Neural cell (in vitro differentiated cells): ENCODE data around the gene FAM151B. TPM values are rescaled to one million over a fixed set of nuclear protein-coding genes. Genes with fewer than 3 reads are reported as not detected.
"Not testable (repeated sequence)": the region's sequence is repeated elsewhere in the genome, so short reads cannot be mapped to it uniquely, and the experiment has no call there.

ENCODE experiments used
- H2AFZ ChIP-seq: fragments of 200-600, 300-800 bp; sonication (generic), shearing (Covaris generic); 2 replicates; pipeline ENCODE4 v1.6.0; 2014; ENCODE audit warnings: low read depth, mild to moderate bottlenecking, antibody characterized with exemption, low read length, moderate library complexity
- H3F3A ChIP-seq: fragments of 200-600 bp; shearing (Covaris generic); 2 replicates; pipeline ENCODE4 v1.6.1; 2016; ENCODE audit warnings: mild to moderate bottlenecking, moderate library complexity, mixed read lengths, antibody characterized with exemption, low read length; ENCODE audit not compliant: insufficient read depth, poor library complexity, severe bottlenecking
- H3K27ac ChIP-seq: fragments of 200-600, 300-800 bp; sonication (generic), shearing (Covaris generic); 2 replicates; pipeline ENCODE4 v1.5.1; 2014; ENCODE audit warnings: mild to moderate bottlenecking, low read length, moderate library complexity
- H3K27me3 ChIP-seq: fragments of 300-800, 200-600 bp; sonication (generic), shearing (Covaris generic); 2 replicates; pipeline ENCODE4 v1.6.0; 2014; ENCODE audit warnings: mild to moderate bottlenecking, low read depth, low read length, moderate library complexity; ENCODE audit not compliant: insufficient read depth
- H3K36me3 ChIP-seq: fragments of 300-800, 200-600 bp; sonication (generic), shearing (Covaris generic); 2 replicates; pipeline ENCODE4 v1.5.1; 2014; ENCODE audit warnings: mild to moderate bottlenecking, antibody characterized with exemption, low read length, moderate library complexity; ENCODE audit not compliant: insufficient read depth
- H3K4me2 ChIP-seq: fragments of 300-800, 200-600 bp; sonication (generic), shearing (Covaris generic); 2 replicates; pipeline ENCODE4 v1.6.0; 2014; ENCODE audit warnings: mild to moderate bottlenecking, low read length
- H3K4me3 ChIP-seq: fragments of 300-800, 200-600 bp; sonication (generic), shearing (Covaris generic); 2 replicates; pipeline ENCODE4 v1.5.1; 2014; ENCODE audit warnings: mild to moderate bottlenecking, low read length, moderate library complexity
- H3K79me2 ChIP-seq: fragments of 200-600 bp; shearing (Covaris generic); replicated peaks from 2 replicates; pipeline ENCODE4 v1.6.0; 2014; ENCODE audit warnings: mild to moderate bottlenecking, low read length, moderate library complexity; ENCODE audit not compliant: insufficient read depth
- H3K9ac ChIP-seq: fragments of 300-800, 200-600 bp; sonication (generic), shearing (Covaris generic); 2 replicates; pipeline ENCODE4 v1.6.1; 2016; ENCODE audit warnings: mild to moderate bottlenecking, low read length, mixed read lengths
- H3K9me2 ChIP-seq: fragments of 200-600 bp; shearing (Covaris generic); 2 replicates; pipeline ENCODE4 v1.6.1; 2016; ENCODE audit warnings: mild to moderate bottlenecking, low read length, mixed read lengths; ENCODE audit not compliant: insufficient read depth
- H3K9me3 ChIP-seq: fragments of 200-600, 300-800 bp; sonication (generic), shearing (Covaris generic); 2 replicates; pipeline ENCODE4 v1.6.1; 2016; ENCODE audit warnings: mild to moderate bottlenecking, mixed run types, low read length, moderate library complexity, mixed read lengths
- H4K20me1 ChIP-seq: fragments of 200-600 bp; shearing (Covaris generic); 2 replicates; pipeline ENCODE4 v1.6.1; 2016; ENCODE audit warnings: mild to moderate bottlenecking, mixed run types; ENCODE audit not compliant: insufficient read depth
- CTCF ChIP-seq: fragments of 450-650 bp; IDR thresholded peaks from 2 replicates; pipeline ENCODE4 v1.5.1; 2014; ENCODE audit warnings: antibody characterized with exemption, mild to moderate bottlenecking, moderate library complexity; ENCODE audit not compliant: poor library complexity, severe bottlenecking
- EP300 ChIP-seq: fragments of 450-650 bp; conservative IDR thresholded peaks from 2 replicates; pipeline ENCODE4 v1.6.1; 2014; ENCODE audit warnings: antibody characterized with exemption, mild to moderate bottlenecking, moderate library complexity; ENCODE audit not compliant: poor library complexity, severe bottlenecking
- EZH2 ChIP-seq: fragments of 200-600, 300-800 bp; shearing (Covaris generic), sonication (generic); IDR thresholded peaks from 2 replicates; pipeline ENCODE4 v1.6.1; 2014; ENCODE audit warnings: antibody characterized with exemption, low read length, borderline replicate concordance, mild to moderate bottlenecking; ENCODE audit not compliant: insufficient read depth, poor library complexity, severe bottlenecking
- MXI1 ChIP-seq: fragments of 450-650 bp; conservative IDR thresholded peaks from 2 replicates; pipeline ENCODE4 v1.6.1; 2014; ENCODE audit warnings: antibody characterized with exemption, mild to moderate bottlenecking; ENCODE audit not compliant: poor library complexity, severe bottlenecking
- POLR2AphosphoS5 ChIP-seq: IDR thresholded peaks from 2 replicates; pipeline ENCODE4 v1.6.1; 2012
- RAD21 ChIP-seq: fragments of 450-650 bp; conservative IDR thresholded peaks from 2 replicates; pipeline ENCODE4 v1.6.1; 2014; ENCODE audit warnings: antibody characterized with exemption, mild to moderate bottlenecking, moderate library complexity
- REST ChIP-seq: IDR thresholded peaks from 2 replicates; pipeline ENCODE4 v1.6.1; 2012; ENCODE audit warnings: borderline replicate concordance
- SMC3 ChIP-seq: fragments of 450-650 bp; conservative IDR thresholded peaks from 2 replicates; pipeline ENCODE4 v1.6.1; 2014; ENCODE audit warnings: antibody characterized with exemption, mild to moderate bottlenecking, moderate library complexity; ENCODE audit not compliant: poor library complexity
- TAF1 ChIP-seq: IDR thresholded peaks from 2 replicates; pipeline ENCODE4 v1.6.1; 2012; ENCODE audit warnings: low read depth
- polyA plus RNA-seq: library from polyadenylated mRNA; depleted of rRNA; stranded (reverse); fragments of >200 nt; gene quantifications from 2 replicates; pipeline ENCODE4 v1.2.3, GENCODE V29; 2014

Gene FAM151B
- polyA plus RNA-seq, 1 donor from 2014 or later, result 3.3 TPM

- Histone ChIP-seq H3K9me2 (no peaks in the 10 kb centered on the region), H3F3A (no peaks in the 10 kb centered on the region), H3K79me2 (no peaks in the 10 kb centered on the region), H2AFZ (no peak overlapping the region), H3K36me3 (peaks cover 5% of the 10 kb centered on the region), H3K9ac (no peak overlapping the region), H3K27me3 (no peaks in the 10 kb centered on the region), H4K20me1 (no peaks in the 10 kb centered on the region), H3K27ac (no peak overlapping the region), H3K9me3 (no peaks in the 10 kb centered on the region), H3K4me2 (no peak overlapping the region), H3K4me3 (no peak overlapping the region)
- TF ChIP-seq POLR2AphosphoS5 (no peak), TAF1 (no peak), MXI1 (no peak), EP300 (no peak), SMC3 (no peak), RAD21 (no peak), REST (no peak), CTCF (no peak), EZH2 (no peak)
Measured at GRCh38 chr5:80468131-80468530, 19.8 kb upstream of the FAM151B start.

- not testable (repeated sequence) for H3K9me2 ChIP-seq, H2AFZ ChIP-seq, H3K9ac ChIP-seq, H3K79me2 ChIP-seq, H3K9me3 ChIP-seq, H3K4me2 ChIP-seq, H3K27ac ChIP-seq, H3F3A ChIP-seq, H3K27me3 ChIP-seq, H4K20me1 ChIP-seq, H3K4me3 ChIP-seq, H3K36me3 ChIP-seq
Measured at GRCh38 chr5:80470631-80471030, 17.3 kb upstream of the FAM151B start.

GRCh38 chr5:80474929-80475328 lies 13.0 kb upstream of the FAM151B start:
- Histone ChIP-seq H3K4me3 (no peak overlapping the region), H3K9me2 (no peaks in the 10 kb centered on the region), H2AFZ (no peak overlapping the region), H3F3A (no peaks in the 10 kb centered on the region), H3K36me3 (no peaks in the 10 kb centered on the region), H3K9ac (no peak overlapping the region), H4K20me1 (no peaks in the 10 kb centered on the region), H3K9me3 (no peaks in the 10 kb centered on the region), H3K27me3 (no peaks in the 10 kb centered on the region), H3K4me2 (no peak overlapping the region), H3K27ac (no peak overlapping the region), H3K79me2 (no peaks in the 10 kb centered on the region)
- TF ChIP-seq SMC3, result no peak
- no peak for TF ChIP-seq CTCF
- TF ChIP-seq RAD21, result no peak
- TF ChIP-seq TAF1, result no peak
- no peak for TF ChIP-seq MXI1
- TF ChIP-seq EP300, result no peak
